Fibroblast of lung (primary cell): Measurements from ENCODE around the gene MYH2.

Source experiments
- CTCF ChIP-seq, 2 donors: IDR thresholded peaks in 1 of 2; conservative IDR thresholded peaks in 1 of 2; 1 replicate in 1 of 2; 2 replicates in 1 of 2; pipeline ENCODE4 v1.5.1; 2011 to 2012; ENCODE audit warnings: low read length in 2 of 2, control low read depth in 1 of 2, inconsistent platforms in 1 of 2, low read depth in 1 of 2, mild to moderate bottlenecking in 1 of 2
- EZH2 ChIP-seq: IDR thresholded peaks from 2 replicates; pipeline ENCODE4 v1.5.1; 2012; ENCODE audit warnings: low read length, control low read depth, mild to moderate bottlenecking; ENCODE audit errors: missing control alignments

GRCh38 chr17:10512856-10513255, 36.6 kb downstream of the MYH2 start:
- no peak for TF ChIP-seq CTCF (conservative IDR thresholded peaks at IDR 0.05 in 1 of 2, IDR thresholded peaks at IDR 0.05 in 1 of 2; ENCODE audit: low read depth in 1 of 2, low read length in 2 of 2)
- TF ChIP-seq EZH2: no peak
